Testis (tissue), 2 donors: ENCODE measurements around the gene TMEM106A.
"Not testable (repeated sequence)": the region's sequence is repeated elsewhere in the genome, so short reads cannot be mapped to it uniquely, and the experiment has no call there.

Experiments
- CTCF ChIP-seq, 3 experiments: fragments of 450-650 bp in 2 of 3; fragments of 200-600 bp in 1 of 3; sonication (generic) in 1 of 3; IDR thresholded peaks; one replicate each; pipeline ENCODE4 v1.5.1; 2016 to 2019; ENCODE audit warnings: antibody characterized with exemption in 3 of 3, mild to moderate bottlenecking in 2 of 3, moderate library complexity in 1 of 3
- POLR2A ChIP-seq: fragments of 450-650 bp; IDR thresholded peaks from one replicate; pipeline ENCODE4 v1.6.1; 2017; ENCODE audit warnings: antibody characterized with exemption, mild to moderate bottlenecking, moderate library complexity

DNA sequence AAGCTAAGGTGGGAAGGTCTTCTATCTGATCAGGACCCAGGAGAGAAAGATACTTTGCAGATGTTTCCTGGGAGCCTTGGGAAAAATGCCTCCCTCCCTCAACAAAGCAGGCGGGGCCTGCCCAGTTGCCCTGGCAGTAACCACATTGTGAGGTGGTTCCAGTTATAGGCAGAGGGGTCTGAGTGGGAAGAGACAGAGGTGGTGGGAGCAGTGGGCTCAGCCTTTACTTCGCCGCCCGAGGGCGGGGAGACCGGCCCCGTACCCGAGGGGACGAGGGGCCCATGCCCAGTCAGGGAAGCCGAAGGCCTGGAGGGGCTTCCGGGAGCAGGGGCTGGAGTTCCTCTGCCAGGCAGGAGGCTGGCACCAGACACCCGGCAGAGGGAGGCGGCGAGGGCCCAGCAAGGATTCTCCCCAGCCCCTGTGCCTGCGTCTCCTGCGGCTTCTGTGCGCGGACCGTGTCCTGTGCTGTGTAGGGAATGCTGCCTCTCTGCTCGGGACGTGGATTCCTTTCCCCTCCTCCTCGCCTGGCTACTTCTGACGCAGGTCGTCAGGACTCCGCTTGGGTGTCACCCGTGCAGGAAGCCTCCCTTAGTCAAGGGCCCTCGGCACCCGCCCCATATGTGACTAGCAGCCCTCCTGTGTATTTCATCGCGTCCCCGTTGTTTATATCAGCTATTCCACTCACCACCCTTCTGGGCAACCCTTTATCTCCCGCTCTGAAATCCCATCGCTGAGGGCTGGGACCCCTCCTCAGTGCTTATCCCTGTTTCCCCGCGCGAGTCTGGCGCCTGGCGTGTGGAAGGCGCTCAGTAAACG lies 19.7 kb downstream of the TMEM106A start:
- TF ChIP-seq CTCF (IDR thresholded peaks at IDR 0.05); POLR2A: not testable (repeated sequence)
